Esophagus muscularis mucosa (tissue), 3 donors: ENCODE results near the gene ZSCAN10.

Experiments
- POLR2A ChIP-seq: fragments of 450-650 bp; IDR thresholded peaks from one replicate; pipeline ENCODE4 v1.6.1; 2017; ENCODE audit warnings: antibody characterized with exemption, moderate library complexity, mild to moderate bottlenecking, low read depth
- POLR2AphosphoS5 ChIP-seq, 2 donors: sonication (generic); formaldehyde crosslinking; IDR thresholded peaks; one replicate each; pipeline ENCODE4 v1.6.1; 2017; ENCODE audit warnings: antibody characterized with exemption in 2 of 2
- TF ChIP-seq, protein P1 (sequence below), 3 experiments: fragments of 200-600 bp in 2 of 3; fragments of 450-650 bp in 1 of 3; sonication (generic) in 2 of 3; IDR thresholded peaks; one replicate each; pipeline ENCODE4 v1.5.1; 2017 to 2019; ENCODE audit warnings: antibody characterized with exemption in 3 of 3, mild to moderate bottlenecking in 2 of 3, moderate library complexity in 1 of 3

GRCh38 chr16:3143598-3144320, 44.7 kb upstream of the ZSCAN10 start:
- TF ChIP-seq, protein P1, sequence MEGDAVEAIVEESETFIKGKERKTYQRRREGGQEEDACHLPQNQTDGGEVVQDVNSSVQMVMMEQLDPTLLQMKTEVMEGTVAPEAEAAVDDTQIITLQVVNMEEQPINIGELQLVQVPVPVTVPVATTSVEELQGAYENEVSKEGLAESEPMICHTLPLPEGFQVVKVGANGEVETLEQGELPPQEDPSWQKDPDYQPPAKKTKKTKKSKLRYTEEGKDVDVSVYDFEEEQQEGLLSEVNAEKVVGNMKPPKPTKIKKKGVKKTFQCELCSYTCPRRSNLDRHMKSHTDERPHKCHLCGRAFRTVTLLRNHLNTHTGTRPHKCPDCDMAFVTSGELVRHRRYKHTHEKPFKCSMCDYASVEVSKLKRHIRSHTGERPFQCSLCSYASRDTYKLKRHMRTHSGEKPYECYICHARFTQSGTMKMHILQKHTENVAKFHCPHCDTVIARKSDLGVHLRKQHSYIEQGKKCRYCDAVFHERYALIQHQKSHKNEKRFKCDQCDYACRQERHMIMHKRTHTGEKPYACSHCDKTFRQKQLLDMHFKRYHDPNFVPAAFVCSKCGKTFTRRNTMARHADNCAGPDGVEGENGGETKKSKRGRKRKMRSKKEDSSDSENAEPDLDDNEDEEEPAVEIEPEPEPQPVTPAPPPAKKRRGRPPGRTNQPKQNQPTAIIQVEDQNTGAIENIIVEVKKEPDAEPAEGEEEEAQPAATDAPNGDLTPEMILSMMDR (IDR thresholded peaks at IDR 0.05): no peak
- peak; percentile 47 for TF ChIP-seq POLR2A
- no peak for TF ChIP-seq POLR2AphosphoS5 (IDR thresholded peaks at IDR 0.05)
